Colon (tissue), 2 donors: ENCODE data around the gene MGAT5B.

Experiments
- FAIRE-seq: peaks from 2 replicates; lab custom pipeline; 2012; peaks lifted over from hg19 to GRCh38; lab: Jason Lieb, UNC
- donor health status: control.
- donor health status: control.

The MGAT5B gene

GRCh38 chr17:76981545-76982295, 113.5 kb downstream of the MGAT5B start:
- FAIRE-seq: no peak

- no peak for FAIRE-seq
Measured at GRCh38 chr17:76982408-76983074, 114.3 kb downstream of the MGAT5B start.

GRCh38 chr17:76983075-76983775, 115.0 kb downstream of the MGAT5B start:
- FAIRE-seq: no peak

- no peak for FAIRE-seq
Measured at GRCh38 chr17:76986365-76986764, 118.2 kb downstream of the MGAT5B start.

GRCh38 chr17:76987486-76988093, 119.4 kb downstream of the MGAT5B start:
- FAIRE-seq: no peak

- FAIRE-seq: no peak
Measured at GRCh38 chr17:76988796-76989195, 120.6 kb downstream of the MGAT5B start.

GRCh38 chr17:76989519-76989918, 121.3 kb downstream of the MGAT5B start:
- no peak for FAIRE-seq

GRCh38 chr17:76992891-76993290, 124.7 kb downstream of the MGAT5B start:
- no peak for FAIRE-seq

- FAIRE-seq: no peak
Measured at GRCh38 chr17:76993651-76994050, 125.4 kb downstream of the MGAT5B start.

- FAIRE-seq: no peak
Measured at GRCh38 chr17:76994237-76994637, 126.0 kb downstream of the MGAT5B start.

GRCh38 chr17:76995387-76996105, 127.3 kb downstream of the MGAT5B start:
- no peak for FAIRE-seq

GRCh38 chr17:76996741-76997694, 128.8 kb downstream of the MGAT5B start:
- FAIRE-seq: no peak

- FAIRE-seq: no peak
Measured at GRCh38 chr17:76997981-76998531, 129.9 kb downstream of the MGAT5B start.

- FAIRE-seq: no peak
Measured at GRCh38 chr17:76998839-76999238, 130.6 kb downstream of the MGAT5B start.
